ENCODE data around the gene ATRX.

DNA sequence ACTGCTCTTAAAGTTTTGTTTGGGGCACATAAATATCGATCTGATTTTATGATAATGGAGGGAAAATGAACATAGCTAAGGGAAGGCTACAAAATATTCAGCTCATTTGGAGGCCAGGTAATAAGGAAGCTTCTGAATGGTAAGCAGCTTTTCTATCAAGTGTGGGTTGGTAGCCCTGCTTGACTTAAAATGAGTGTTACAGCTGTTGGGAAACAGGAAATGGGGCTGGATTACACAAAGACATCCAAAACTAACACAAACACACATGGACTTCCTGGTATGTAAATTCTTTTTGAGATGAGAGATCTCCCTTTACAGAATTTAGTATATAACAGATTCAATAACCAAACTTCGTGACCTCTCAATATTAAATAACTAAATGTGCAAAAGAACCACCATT lies 280.8 kb downstream of the ATRX start:
- TF ChIP-seq CTCF (IDR thresholded peaks at IDR 0.05) (no peak), POLR2A (IDR thresholded peaks at IDR 0.05) (no peak)
